Mucosa of descending colon (tissue), 3 donors: ENCODE measurements around the gene POC1A. TPM values are rescaled to one million over a fixed set of nuclear protein-coding genes. Genes with fewer than 3 reads are reported as not detected.
A peak's percentile ranks its signal among the peaks of the same experiment; 100 is the strongest.
"Not testable (repeated sequence)": the region's sequence is repeated elsewhere in the genome, so short reads cannot be mapped to it uniquely, and the experiment has no call there.

Experiments
- ATAC-seq: fragments of 200-7000 bp; cut with Tn5 transposase; one replicate; pipeline ENCODE4 v1.9.1; 2020; ENCODE audit warnings: mild to moderate bottlenecking, moderate library complexity
- DNase-seq, 3 donors: peaks; one replicate each; pipeline ENCODE4 v3.0.0-alpha.2; 2020
- H3K36me3 ChIP-seq: fragments of 200-600 bp; one replicate; pipeline ENCODE4 v1.8.0; 2021; ENCODE audit warnings: low read depth, mild to moderate bottlenecking
- H3K4me1 ChIP-seq: fragments of 200-600 bp; one replicate; pipeline ENCODE4 v1.8.0; 2021; ENCODE audit warnings: low read depth, mild to moderate bottlenecking
- H3K4me3 ChIP-seq: fragments of 200-600 bp; one replicate; pipeline ENCODE4 v1.8.0; 2021; ENCODE audit warnings: mild to moderate bottlenecking
- H3K9me3 ChIP-seq: fragments of 200-600 bp; one replicate; pipeline ENCODE4 v1.8.0; 2021; ENCODE audit warnings: mild to moderate bottlenecking
- intact Hi-C, 2 donors: fragments of 100-400 bp; cut with DNase I in 1 of 2; cut with micrococcal nuclease in 1 of 2; formaldehyde crosslinking; loops; one replicate each; pipeline versions ENCODE4 v1.11.0 to v1.11.1; 2022; cut with DNase I, micrococcal nuclease
- total RNA-seq, 3 donors: library from RNA; stranded (reverse); fragmentation: NEBNext Ultra II Directional in 2 of 3; extraction: Animal tissue kit (Norgen Biotek cat#: 25700) in 2 of 3; gene quantifications; one replicate each; pipeline versions ENCODE4 v1.2.1 to v1.2.4, GENCODE V29; 2021 to 2023
- TF ChIP-seq, protein P1 (sequence below): fragments of 200-600 bp; IDR thresholded peaks from one replicate; pipeline ENCODE4 v1.8.0; 2022; ENCODE audit warnings: antibody characterized with exemption, mild to moderate bottlenecking
- donor health status: DM: no; HTN: no; CAD: no; lungs with moderate emphysema.
- donor health status: DM: no; HTN: no; CAD: no.
- donor health status: DM: no; HTN: yes; CAD: no.

The POC1A gene
- total RNA-seq, 3 donors from 2014 or later: 2.9 to 12.1 (median 7.7) TPM

- DNase-seq (no peak), ATAC-seq (no peak)
- TF ChIP-seq, protein P1, sequence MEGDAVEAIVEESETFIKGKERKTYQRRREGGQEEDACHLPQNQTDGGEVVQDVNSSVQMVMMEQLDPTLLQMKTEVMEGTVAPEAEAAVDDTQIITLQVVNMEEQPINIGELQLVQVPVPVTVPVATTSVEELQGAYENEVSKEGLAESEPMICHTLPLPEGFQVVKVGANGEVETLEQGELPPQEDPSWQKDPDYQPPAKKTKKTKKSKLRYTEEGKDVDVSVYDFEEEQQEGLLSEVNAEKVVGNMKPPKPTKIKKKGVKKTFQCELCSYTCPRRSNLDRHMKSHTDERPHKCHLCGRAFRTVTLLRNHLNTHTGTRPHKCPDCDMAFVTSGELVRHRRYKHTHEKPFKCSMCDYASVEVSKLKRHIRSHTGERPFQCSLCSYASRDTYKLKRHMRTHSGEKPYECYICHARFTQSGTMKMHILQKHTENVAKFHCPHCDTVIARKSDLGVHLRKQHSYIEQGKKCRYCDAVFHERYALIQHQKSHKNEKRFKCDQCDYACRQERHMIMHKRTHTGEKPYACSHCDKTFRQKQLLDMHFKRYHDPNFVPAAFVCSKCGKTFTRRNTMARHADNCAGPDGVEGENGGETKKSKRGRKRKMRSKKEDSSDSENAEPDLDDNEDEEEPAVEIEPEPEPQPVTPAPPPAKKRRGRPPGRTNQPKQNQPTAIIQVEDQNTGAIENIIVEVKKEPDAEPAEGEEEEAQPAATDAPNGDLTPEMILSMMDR: no peak
- Histone ChIP-seq H3K36me3 (no peaks in the 10 kb centered on the region), H3K9me3 (no peaks in the 10 kb centered on the region), H3K4me3 (no peak overlapping the region), H3K4me1 (no peaks in the 10 kb centered on the region)
- intact Hi-C loops: no loop called here
Observed at GRCh38 chr3:52036829-52037228, 117.4 kb downstream of the POC1A start.

GRCh38 chr3:52036222-52036694 is 118.0 kb downstream of the POC1A start:
- ATAC-seq (no peak), DNase-seq (no peak)
- Histone ChIP-seq H3K4me1 (no peaks in the 10 kb centered on the region), H3K36me3 (no peaks in the 10 kb centered on the region), H3K4me3 (no peak overlapping the region), H3K9me3 (no peaks in the 10 kb centered on the region)
- intact Hi-C loops: no loop called here
- TF ChIP-seq, protein P1: no peak

GRCh38 chr3:52034651-52035050 is 119.6 kb downstream of the POC1A start:
- no peaks in the 10 kb centered on the region for H3K4me1 ChIP-seq
- intact Hi-C loops: no loop called here
- TF ChIP-seq, protein P1: no peak
- no peak overlapping the region for H3K4me3 ChIP-seq
- DNase-seq: no peak
- H3K9me3 ChIP-seq: no peaks in the 10 kb centered on the region
- no peak for ATAC-seq
- H3K36me3 ChIP-seq: no peaks in the 10 kb centered on the region

GRCh38 chr3:52034212-52034611 is 120.0 kb downstream of the POC1A start:
- ATAC-seq (no peak), DNase-seq (no peak)
- Histone ChIP-seq H3K4me1 (no peaks in the 10 kb centered on the region), H3K9me3 (no peaks in the 10 kb centered on the region), H3K4me3 (no peak overlapping the region), H3K36me3 (no peaks in the 10 kb centered on the region)
- intact Hi-C loops: no loop called here
- TF ChIP-seq, protein P1: no peak

DNA sequence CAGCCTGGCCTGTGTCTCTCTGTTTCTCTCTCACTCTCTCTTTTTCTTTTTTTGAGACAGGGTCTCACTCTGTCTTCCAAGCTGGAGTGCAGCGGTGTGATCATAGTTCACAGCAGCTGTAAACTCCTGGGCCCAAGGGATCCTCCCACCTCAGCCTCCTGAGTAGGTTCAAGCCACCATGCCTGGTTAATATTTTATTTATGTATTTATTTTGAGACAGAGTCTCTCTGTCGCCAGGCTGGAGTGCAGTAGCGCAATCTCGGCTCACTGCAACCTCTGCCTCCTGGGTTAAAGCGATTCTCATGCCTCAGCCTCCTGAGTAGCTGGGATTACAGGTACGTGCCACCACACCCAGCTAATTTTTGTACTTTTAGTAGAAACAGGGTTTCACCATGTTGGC is 120.5 kb downstream of the POC1A start:
- peak; percentile 44 for ATAC-seq
- H3K4me3 ChIP-seq, intact Hi-C loops, H3K36me3 ChIP-seq, H3K9me3 ChIP-seq, H3K4me1 ChIP-seq, DNase-seq: not testable (repeated sequence)

DNA sequence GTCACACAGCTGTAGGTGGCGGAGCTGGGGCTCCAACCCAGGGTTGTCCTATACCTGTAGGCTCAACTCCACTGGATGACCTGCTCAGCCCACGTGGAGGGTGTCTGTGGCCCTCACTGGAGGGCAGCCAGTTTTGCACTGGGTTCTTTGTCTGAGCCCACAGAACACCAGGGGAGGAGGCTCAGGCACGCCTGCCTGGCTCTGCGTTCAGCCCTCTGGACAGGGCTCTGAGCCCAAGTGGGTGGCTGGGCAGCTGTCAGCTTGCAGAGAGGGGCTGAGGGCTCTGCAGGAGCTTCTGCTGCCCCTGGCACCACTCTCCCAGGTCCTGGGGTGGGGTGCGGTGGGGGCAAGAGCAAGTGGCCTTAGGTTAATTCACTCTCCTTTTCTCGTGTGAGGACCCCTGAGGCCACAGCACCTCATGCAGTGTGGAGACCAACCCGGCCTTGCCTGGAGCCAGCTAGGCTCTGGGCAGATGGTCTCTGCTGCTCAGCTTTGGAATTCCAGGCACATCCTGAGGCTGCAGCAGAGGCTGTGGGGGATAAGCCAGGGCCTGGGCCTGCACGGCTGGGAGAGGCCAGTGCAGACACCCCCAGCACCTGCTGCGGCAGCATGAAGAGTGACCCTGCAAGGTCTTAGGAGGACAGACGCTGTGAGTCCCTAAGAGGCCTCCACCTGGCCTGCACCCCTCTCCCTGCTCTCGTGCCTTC is 121.4 kb downstream of the POC1A start:
- ATAC-seq: no peak
- H3K9me3 ChIP-seq: no peaks in the 10 kb centered on the region
- no peaks in the 10 kb centered on the region for H3K36me3 ChIP-seq
- no peaks in the 10 kb centered on the region for H3K4me1 ChIP-seq
- intact Hi-C loops: no loop called here
- DNase-seq: no peak
- TF ChIP-seq, protein P1: no peak
- no peak overlapping the region for H3K4me3 ChIP-seq
